ENCODE measurements around the gene DOK3.

Gene DOK3

GRCh38 chr5:177503351-177504085 lies 6.1 kb downstream of the DOK3 start:
- Histone ChIP-seq H3K9ac (ENCODE audit: low read length) (no peak overlapping the region), H3K27me3 (ENCODE audit: low read length) (no peaks in the 10 kb centered on the region), H3K79me2 (ENCODE audit: insufficient read depth, low read length) (peaks cover 13% of the 10 kb centered on the region; the same call in 1 of the 2 replicates), H3K9me2 (replicated peaks; ENCODE audit: insufficient read depth, low read length) (no peaks in the 10 kb centered on the region), H3K9me3 (ENCODE audit: insufficient read depth, low read length) (no peaks in the 10 kb centered on the region), H3F3A (ENCODE audit: insufficient read depth) (peaks cover 25% of the 10 kb centered on the region), H4K20me1 (ENCODE audit: low read depth, low read length) (no peaks in the 10 kb centered on the region), H2AFZ (ENCODE audit: low read depth, low read length, severe bottlenecking) (no peak overlapping the region), H3K4me2 (ENCODE audit: low read depth, low read length, poor library complexity, severe bottlenecking) (no peak overlapping the region), H3K36me3 (ENCODE audit: low read length) (peaks cover 5% of the 10 kb centered on the region), H3K4me3 (ENCODE audit: insufficient read depth, low read length, poor library complexity, severe bottlenecking) (no peak overlapping the region), H3K27ac (ENCODE audit: low read depth, low read length) (no peak overlapping the region)
- TF ChIP-seq EZH2phosphoT487 (conservative IDR thresholded peaks at IDR 0.05; ENCODE audit: low read length) (no peak), CTCF (IDR thresholded peaks at IDR 0.05; ENCODE audit: insufficient read depth, low read length, poor library complexity, severe bottlenecking) (no peak)

- no peak overlapping the region for H3K4me2 ChIP-seq (ENCODE audit: low read depth, low read length, poor library complexity, severe bottlenecking)
- peaks cover 5% of the 10 kb centered on the region for H3K36me3 ChIP-seq (ENCODE audit: low read length)
- H2AFZ ChIP-seq (ENCODE audit: low read depth, low read length, severe bottlenecking) = no peak overlapping the region
- no peaks in the 10 kb centered on the region for H3K9me2 ChIP-seq (replicated peaks; ENCODE audit: insufficient read depth, low read length)
- TF ChIP-seq EZH2phosphoT487 (conservative IDR thresholded peaks at IDR 0.05; ENCODE audit: low read length) (no peak), CTCF (IDR thresholded peaks at IDR 0.05; ENCODE audit: insufficient read depth, low read length, poor library complexity, severe bottlenecking) (no peak)
- H3K9ac ChIP-seq (ENCODE audit: low read length) = peak overlapping the region; percentile 29; the same call in 1 of the 2 replicates
- peaks cover 25% of the 10 kb centered on the region for H3F3A ChIP-seq (ENCODE audit: insufficient read depth)
- H3K27me3 ChIP-seq (ENCODE audit: low read length) = no peaks in the 10 kb centered on the region
- H3K4me3 ChIP-seq (ENCODE audit: insufficient read depth, low read length, poor library complexity, severe bottlenecking) = no peak overlapping the region
- peaks cover 6% of the 10 kb centered on the region; the same call in 1 of the 2 replicates for H3K79me2 ChIP-seq (ENCODE audit: insufficient read depth, low read length)
- H3K9me3 ChIP-seq (ENCODE audit: insufficient read depth, low read length) = no peaks in the 10 kb centered on the region
- no peaks in the 10 kb centered on the region for H4K20me1 ChIP-seq (ENCODE audit: low read depth, low read length)
- H3K27ac ChIP-seq (ENCODE audit: low read depth, low read length) = peak overlapping the region; percentile 81
Measured at GRCh38 chr5:177502886-177503285, 6.7 kb downstream of the DOK3 start.

DNA sequence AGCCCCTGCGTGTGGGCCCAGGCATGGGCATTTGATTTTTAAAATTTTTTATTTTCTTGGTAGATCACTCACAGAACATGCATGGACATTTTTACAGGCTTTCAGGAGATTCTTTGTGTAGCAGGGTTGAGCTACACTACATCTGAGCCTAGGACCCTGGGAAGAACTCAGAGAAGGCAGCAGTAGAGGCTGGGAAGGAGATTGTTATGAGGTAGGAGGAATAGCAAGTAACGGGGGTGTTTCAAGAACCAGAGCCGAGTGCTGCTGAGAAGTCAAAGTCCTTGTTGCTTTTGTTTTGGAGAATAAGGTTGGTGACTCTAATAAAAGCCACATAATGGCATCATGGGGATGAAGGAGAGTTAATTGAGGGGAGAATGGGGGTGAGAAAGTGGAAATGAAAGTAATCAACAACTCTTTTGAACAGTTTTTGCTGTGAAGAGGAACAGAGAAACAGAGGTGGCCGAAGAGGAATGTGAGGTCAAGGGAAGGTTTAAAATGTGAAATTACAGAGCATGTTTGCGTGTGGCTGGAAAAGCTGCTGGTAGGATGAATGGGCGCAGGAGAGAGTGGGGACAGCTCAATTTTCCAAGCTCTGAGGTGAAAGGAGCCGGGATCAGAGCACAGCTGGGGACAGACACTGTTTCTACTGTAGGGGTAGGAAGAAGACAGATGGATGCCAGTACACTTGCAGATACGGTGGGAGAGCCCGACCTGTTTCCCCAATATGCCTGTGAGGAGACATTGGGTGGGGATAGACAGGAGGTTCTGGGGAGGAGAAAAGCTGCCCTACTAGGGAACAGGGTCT lies 7.5 kb downstream of the DOK3 start:
- no peak overlapping the region for H2AFZ ChIP-seq (ENCODE audit: low read depth, low read length, severe bottlenecking)
- H3K27me3 ChIP-seq (ENCODE audit: low read length) = no peaks in the 10 kb centered on the region
- TF ChIP-seq CTCF (IDR thresholded peaks at IDR 0.05; ENCODE audit: insufficient read depth, low read length, poor library complexity, severe bottlenecking) = no peak
- no peak for TF ChIP-seq EZH2phosphoT487 (conservative IDR thresholded peaks at IDR 0.05; ENCODE audit: low read length)
- H3K4me3 ChIP-seq (ENCODE audit: insufficient read depth, low read length, poor library complexity, severe bottlenecking) = no peak overlapping the region
- H3K9me2 ChIP-seq (replicated peaks; ENCODE audit: insufficient read depth, low read length) = no peaks in the 10 kb centered on the region
- H4K20me1 ChIP-seq (ENCODE audit: low read depth, low read length) = no peaks in the 10 kb centered on the region
- peaks cover under 1% of the 10 kb centered on the region; the same call in 1 of the 2 replicates for H3K36me3 ChIP-seq (ENCODE audit: low read length)
- peak overlapping the region; percentile 27 for H3K4me2 ChIP-seq (ENCODE audit: low read depth, low read length, poor library complexity, severe bottlenecking)
- H3K79me2 ChIP-seq (ENCODE audit: insufficient read depth, low read length) = no peaks in the 10 kb centered on the region; the same call in 1 of the 2 replicates
- peak overlapping the region; percentile 81 for H3K27ac ChIP-seq (ENCODE audit: low read depth, low read length)
- H3K9ac ChIP-seq (ENCODE audit: low read length) = peak overlapping the region; percentile 29; the same call in 1 of the 2 replicates
- peaks cover 17% of the 10 kb centered on the region for H3F3A ChIP-seq (ENCODE audit: insufficient read depth)
- H3K9me3 ChIP-seq (ENCODE audit: insufficient read depth, low read length) = no peaks in the 10 kb centered on the region

Measured in SU-DHL-6 (cell line).